A549 (cell line): Measurements from ENCODE around the gene NME7. TPM values are rescaled to one million over a fixed set of nuclear protein-coding genes. Genes with fewer than 3 reads are reported as not detected.
A peak's percentile ranks its signal among the peaks of the same experiment; 100 is the strongest.

ENCODE experiments used
- ATAC-seq, 2 experiments: fragments of 200-7000 bp in 1 of 2; fragments of >200 bp in 1 of 2; cut with Nextera tagmentation in 1 of 2; cut with Tn5 transposase in 1 of 2; 3 replicates each; pipeline versions ENCODE4 v1.8.0 to v1.9.1; 2018 to 2020; ENCODE audit warnings: mild to moderate bottlenecking in 1 of 2, moderate library complexity in 1 of 2
- CTCF ChIA-PET: fragments of 300-600 bp; sonication (Branson Sonifier 250); formaldehyde crosslinking; extraction: SDS; loops from one replicate; lab custom pipeline; 2021; ENCODE audit warnings: antibody characterized with exemption, inconsistent platforms; lab: Yijun Ruan, JAX
- POLR2A ChIA-PET: fragments of 350-600 bp; formaldehyde crosslinking; extraction: SDS; loops from one replicate; lab custom pipeline; 2021; ENCODE audit warnings: antibody characterized with exemption, inconsistent platforms; lab: Yijun Ruan, JAX
- DNase-seq, 2 experiments: peaks; one replicate each; pipeline versions ENCODE4 v3.0.0 to v3.0.0-alpha.2; 2011 to 2016; ENCODE audit warnings: low read depth in 1 of 2, low spot score in 1 of 2
- FAIRE-seq: peaks from 2 replicates; lab custom pipeline; 2011; peaks lifted over from hg19 to GRCh38; lab: Jason Lieb, UNC
- H3K27ac ChIP-seq, 2 experiments: fragments of >200 bp; sonication (Bioruptor Twin); formaldehyde crosslinking; 3 replicates each; pipeline ENCODE4 v1.5.1; 2016 to 2017
- H3K4me1 ChIP-seq: fragments of >200 bp; sonication (Bioruptor Twin); formaldehyde crosslinking; 3 replicates; pipeline ENCODE4 v1.6.1; 2016
- H3K4me2 ChIP-seq: fragments of >200 bp; sonication (Bioruptor Twin); formaldehyde crosslinking; 3 replicates; pipeline ENCODE4 v1.6.1; 2016
- H3K4me3 ChIP-seq: fragments of >200 bp; sonication (Bioruptor Twin); formaldehyde crosslinking; 3 replicates; pipeline ENCODE4 v1.5.1; 2016
- H3K9me3 ChIP-seq: fragments of >200 bp; sonication (Bioruptor Twin); formaldehyde crosslinking; 3 replicates; pipeline ENCODE4 v1.6.1; 2016
- BCL3 ChIP-seq: fragments of >200 bp; sonication (Bioruptor Twin); formaldehyde crosslinking; IDR thresholded peaks from 3 replicates; pipeline ENCODE4 v1.6.1; 2016
- CBX2 ChIP-seq: fragments of 200-600 bp; sonication (generic); IDR thresholded peaks from 2 replicates; pipeline ENCODE4 v1.6.1; 2016; ENCODE audit warnings: low read depth, mild to moderate bottlenecking, borderline replicate concordance
- CBX8 ChIP-seq: fragments of 200-600 bp; sonication (generic); IDR thresholded peaks from 2 replicates; pipeline ENCODE4 v1.6.1; 2016
- CEBPB ChIP-seq, 2 experiments: fragments of >200 bp in 1 of 2; sonication (Bioruptor Twin) in 1 of 2; formaldehyde crosslinking in 1 of 2; IDR thresholded peaks; 2 replicates each; pipeline ENCODE4 v1.6.1; 2012 to 2016
- CHD4 ChIP-seq: fragments of 200-600 bp; sonication (generic); IDR thresholded peaks from 2 replicates; pipeline ENCODE4 v1.6.1; 2016; ENCODE audit warnings: antibody characterized with exemption, mild to moderate bottlenecking, borderline replicate concordance
- CTCF ChIP-seq: fragments of >200 bp; sonication (Bioruptor Twin); formaldehyde crosslinking; IDR thresholded peaks from 3 replicates; pipeline ENCODE4 v1.5.1; 2016
- FOSL2 ChIP-seq, 2 experiments: fragments of 450-650 bp in 1 of 2; fragments of >200 bp in 1 of 2; sonication (Bioruptor Twin) in 1 of 2; formaldehyde crosslinking; IDR thresholded peaks; 2 replicates each; pipeline versions ENCODE4 v1.5.0 to v1.6.1; 2016 to 2020; ENCODE audit warnings: mild to moderate bottlenecking in 1 of 2, moderate library complexity in 1 of 2
- FOXS1 ChIP-seq: fragments of 250-450 bp; sonication (Bioruptor Pico); IDR thresholded peaks from 2 replicates; pipeline ENCODE4 v1.5.0; 2020; ENCODE audit warnings: mild to moderate bottlenecking, moderate library complexity
- HDAC2 ChIP-seq: fragments of 200-600 bp; sonication (generic); IDR thresholded peaks from 2 replicates; pipeline ENCODE4 v1.6.1; 2016
- HEYL ChIP-seq: fragments of 250-450 bp; sonication (Bioruptor Pico); IDR thresholded peaks from 2 replicates; pipeline ENCODE4 v1.8.0; 2021; ENCODE audit warnings: mild to moderate bottlenecking, moderate library complexity
- MAFK ChIP-seq: fragments of 450-650 bp; IDR thresholded peaks from 2 replicates; pipeline ENCODE4 v1.6.1; 2014; ENCODE audit not compliant: partially characterized antibody
- MAZ ChIP-seq: fragments of 150-350 bp; IDR thresholded peaks from 2 replicates; pipeline ENCODE4 v1.6.1; 2014; ENCODE audit warnings: antibody characterized with exemption, low read depth, low read length, borderline replicate concordance
- NPAS2 ChIP-seq: fragments of 250-450 bp; sonication (Bioruptor Pico); IDR thresholded peaks from 2 replicates; pipeline ENCODE4 v1.8.0; 2022; ENCODE audit warnings: mild to moderate bottlenecking, moderate library complexity, borderline replicate concordance
- PBX3 ChIP-seq: IDR thresholded peaks from 2 replicates; pipeline ENCODE4 v1.6.1; 2012
- POLR2AphosphoS2 ChIP-seq: conservative IDR thresholded peaks from 2 replicates; pipeline ENCODE4 v1.6.1; 2012; ENCODE audit warnings: low read length, improper control_type of control experiment, inconsistent platforms
- RCOR1 ChIP-seq: fragments of 150-350 bp; IDR thresholded peaks from 2 replicates; pipeline ENCODE4 v1.6.1; 2014; ENCODE audit warnings: antibody characterized with exemption, low read length, low read depth
- RNF2 ChIP-seq: fragments of 200-600 bp; sonication (generic); IDR thresholded peaks from 2 replicates; pipeline ENCODE4 v1.6.1; 2016; ENCODE audit warnings: low read depth, mild to moderate bottlenecking, antibody characterized with exemption, moderate library complexity, borderline replicate concordance
- USF2 ChIP-seq: fragments of 450-650 bp; IDR thresholded peaks from 2 replicates; pipeline ENCODE4 v1.6.1; 2014; ENCODE audit warnings: antibody characterized with exemption
- ZC3H11A ChIP-seq: fragments of 450-650 bp; IDR thresholded peaks from 2 replicates; pipeline ENCODE4 v1.6.1; 2014; ENCODE audit warnings: antibody characterized with exemption, mild to moderate bottlenecking
- WGBS: methylation state at CpG from one replicate; pipeline ENCODE4 v1.1.6; 2017; ENCODE audit errors: missing lambda C conversion rate; 5-methylcytosine and 5-hydroxymethylcytosine counted together
- polyA plus RNA-seq, 4 experiments: library from polyadenylated mRNA; depleted of rRNA in 3 of 4; stranded (reverse); fragments of >200 nt; fragmentation: RNase III in 1 of 4; extraction: RNeasy Plus Mini Kit Qiagen cat#74134 plus additional on column Dnase treatment in 1 of 4; gene quantifications; 2 replicates in 3 of 4; 3 replicates in 1 of 4; pipeline ENCODE4 v1.2.3, GENCODE V29; 2011 to 2017
- TF ChIP-seq, protein P1 (sequence below): IDR thresholded peaks from 2 replicates; pipeline ENCODE4 v1.6.1; 2012

Gene NME7
- polyA plus RNA-seq, 2 of the 4 experiments (the other 2 are of a cell fraction), result 39.5 to 62.3 TPM

DNA sequence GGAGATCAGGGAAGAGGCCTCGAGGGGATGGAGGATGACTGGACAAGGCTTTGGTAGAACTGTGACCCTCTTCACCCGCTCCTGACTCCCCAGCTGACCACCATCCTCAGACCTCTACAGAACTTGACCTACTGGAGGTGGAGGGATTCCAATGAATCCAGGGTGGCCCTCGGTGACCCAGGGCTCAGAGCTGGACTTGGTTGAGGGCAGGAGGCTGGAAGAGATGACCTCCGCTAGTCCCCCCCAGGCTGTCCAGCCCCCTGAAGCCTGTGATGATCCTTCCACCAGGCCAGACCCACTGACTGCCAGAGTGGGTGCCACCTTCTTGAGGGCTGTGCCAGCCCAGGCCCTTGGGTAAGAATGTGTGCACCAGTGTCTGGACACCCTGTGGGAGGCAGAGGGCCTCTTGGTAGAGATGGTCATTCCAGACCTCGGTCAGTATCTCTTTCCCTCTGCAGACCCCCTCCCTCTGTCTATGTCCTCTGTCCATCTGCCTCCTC lies 216.2 kb downstream of the NME7 start:
- TF ChIP-seq USF2 (no peak), FOSL2 (IDR thresholded peaks at IDR 0.05) (no peak), FOSL2 (CRISPR knock-in tag; IDR thresholded peaks at IDR 0.05) (no peak), RNF2 (no peak), NPAS2 (CRISPR knock-in tag) (no peak), MAZ (no peak), CTCF (no peak), HDAC2 (no peak)
- CTCF ChIA-PET, result interaction anchor here (1.1 to 1.2 kb wide), 2 partner anchors 14 to 109 kb away, joined by 3 read pairs; no protein-coding TSS in a partner anchor
- FAIRE-seq (no peak), DNase-seq (no peak), ATAC-seq (no peak)
- 0 out of 3 replicates have a peak, but pooled peaks cover 2% of the 10 kb centered on the region for H3K9me3 ChIP-seq
- POLR2A ChIA-PET, result no interaction called here
- H3K27ac ChIP-seq, result peak overlapping the region in 1 of 2 experiments; percentile 45; a peak in 3 of 6 replicates
- H3K4me3 ChIP-seq, result no peak overlapping the region
- peaks cover 40% of the 10 kb centered on the region for H3K4me1 ChIP-seq
- WGBS, result 86% methylated on average over 2 of the region's 5 CpGs
- no peak overlapping the region for H3K4me2 ChIP-seq

GRCh38 chr1:169150641-169151337 lies 216.8 kb downstream of the NME7 start:
- CTCF ChIA-PET, result interaction anchor here (0.8 to 1.2 kb wide), 3 partner anchors 13 to 548 kb away, joined by 3 to 4 read pairs (median 3); no protein-coding TSS in a partner anchor
- Histone ChIP-seq H3K4me1 (peaks cover 41% of the 10 kb centered on the region), H3K27ac (peak overlapping the region in 1 of 2 experiments; percentile 45; a peak in 3 of 6 replicates)
- no peak for ATAC-seq
- no peak for DNase-seq
- TF ChIP-seq PBX3 (no peak), POLR2AphosphoS2 (no peak), RCOR1 (no peak), CBX2 (no peak), MAZ (no peak), CHD4 (no peak), MAFK (no peak), CBX8 (no peak), FOXS1 (CRISPR knock-in tag) (no peak)
- TF ChIP-seq, protein P1, sequence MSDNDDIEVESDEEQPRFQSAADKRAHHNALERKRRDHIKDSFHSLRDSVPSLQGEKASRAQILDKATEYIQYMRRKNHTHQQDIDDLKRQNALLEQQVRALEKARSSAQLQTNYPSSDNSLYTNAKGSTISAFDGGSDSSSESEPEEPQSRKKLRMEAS, result no peak
- TF ChIP-seq, all 56 proteins: peak for 0
- no peak for FAIRE-seq
- H3K4me2 ChIP-seq, result no peak overlapping the region
- POLR2A ChIA-PET, result no interaction called here
- H3K9me3 ChIP-seq, result 0 out of 3 replicates have a peak, but pooled peaks cover 2% of the 10 kb centered on the region
- H3K4me3 ChIP-seq, result no peak overlapping the region
- 93% methylated on average over 3 of the region's 4 CpGs for WGBS

DNA sequence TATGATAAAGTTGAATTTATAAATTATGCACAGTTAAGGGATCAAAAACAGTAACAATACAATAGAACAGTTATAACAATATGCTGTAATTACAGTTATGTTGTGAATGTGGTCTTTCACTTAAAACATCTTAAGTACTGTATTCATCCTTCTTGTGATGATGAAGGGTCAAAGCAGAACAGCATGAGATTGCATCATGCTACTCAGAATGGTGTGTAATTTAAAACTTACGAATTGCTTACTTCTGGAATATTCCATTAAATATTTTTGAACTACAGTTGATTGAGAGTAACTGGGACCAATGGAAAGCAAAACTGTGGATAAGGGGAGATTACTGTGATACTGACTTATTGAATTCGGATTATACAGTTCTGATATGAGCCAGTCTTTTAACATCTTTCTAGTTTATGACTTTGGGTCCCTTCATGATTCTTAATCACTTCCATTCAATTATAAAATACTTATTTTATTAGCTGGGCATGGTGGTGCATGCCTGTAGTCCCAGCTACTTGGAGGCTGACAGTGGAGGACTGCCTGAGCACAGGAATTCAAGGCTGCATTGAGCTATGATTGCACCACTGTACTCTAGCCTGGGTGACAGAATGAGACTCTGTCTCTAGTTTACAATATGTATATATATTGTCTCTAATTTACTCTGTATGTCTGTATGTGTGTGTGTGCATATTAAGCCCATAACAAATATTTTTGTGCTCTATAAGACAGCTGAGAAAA lies 217.9 kb downstream of the NME7 start:
- Histone ChIP-seq H3K4me2 (peak overlapping the region; percentile 65; the same call in 2 of the 3 replicates), H3K4me1 (peaks cover 51% of the 10 kb centered on the region)
- DNase-seq, result no peak
- TF ChIP-seq CEBPB (IDR thresholded peaks at IDR 0.05) (peak in 1 of 2 experiments; percentile 13; a peak in 1 of 4 replicates), BCL3 (no peak), HEYL (CRISPR knock-in tag) (no peak), ZC3H11A (no peak)
- TF ChIP-seq, all 56 proteins: peak for 1
- Histone ChIP-seq H3K9me3 (0 out of 3 replicates have a peak, but pooled peaks cover 2% of the 10 kb centered on the region), H3K27ac (peak overlapping the region; percentile 89 to 95), H3K4me3 (no peak overlapping the region)
- no peak for ATAC-seq
- CTCF ChIA-PET, result interaction anchor here (0.8 kb wide), 1 partner anchor 547 kb away, joined by 4 read pairs; no protein-coding TSS in a partner anchor
- 91% methylated on average over 2 of the region's 2 CpGs for WGBS
- POLR2A ChIA-PET, result no interaction called here
- no peak for FAIRE-seq
